HG03457 (cell line): ENCODE results near the gene MEIS1.

ENCODE experiments used
- ATAC-seq: cut with Tn5 transposase; IDR thresholded peaks from one replicate; pipeline ENCODE4 v1.9.1; 2021; ENCODE audit warnings: moderate number of reproducible peaks; ENCODE audit not compliant: unreplicated experiment

MEIS1 gene

DNA sequence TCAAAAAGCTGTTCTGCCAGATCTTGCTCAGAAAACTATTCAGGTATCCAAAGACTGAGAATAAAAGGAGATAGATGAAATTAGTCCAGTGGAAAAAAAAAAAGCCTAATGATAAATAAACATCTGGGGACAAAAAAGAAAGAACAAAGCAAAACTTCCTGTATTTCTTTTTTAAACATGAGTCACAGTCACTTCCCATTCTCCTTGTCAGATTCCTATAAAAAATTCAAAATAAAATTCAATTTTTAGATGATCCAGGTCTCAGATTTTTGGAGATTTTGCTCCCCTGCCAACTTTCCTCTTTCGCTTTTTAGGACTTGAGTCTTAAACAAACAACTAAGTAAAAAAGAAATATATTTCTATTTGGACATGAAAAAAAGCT lies 127.4 kb downstream of the MEIS1 start:
- ATAC-seq = no peak

- no peak for ATAC-seq
These were observed 128.5 kb downstream of the MEIS1 start for GRCh38 chr2:66563473-66563872.

- ATAC-seq = no peak
These were observed 130.4 kb downstream of the MEIS1 start for GRCh38 chr2:66565291-66565690.

- ATAC-seq = no peak
These were observed 131.9 kb downstream of the MEIS1 start for GRCh38 chr2:66566726-66567399.

- ATAC-seq = no peak
These were observed 132.8 kb downstream of the MEIS1 start for GRCh38 chr2:66567729-66568128.

- ATAC-seq = no peak
These were observed 133.8 kb downstream of the MEIS1 start for GRCh38 chr2:66568650-66569300.

DNA sequence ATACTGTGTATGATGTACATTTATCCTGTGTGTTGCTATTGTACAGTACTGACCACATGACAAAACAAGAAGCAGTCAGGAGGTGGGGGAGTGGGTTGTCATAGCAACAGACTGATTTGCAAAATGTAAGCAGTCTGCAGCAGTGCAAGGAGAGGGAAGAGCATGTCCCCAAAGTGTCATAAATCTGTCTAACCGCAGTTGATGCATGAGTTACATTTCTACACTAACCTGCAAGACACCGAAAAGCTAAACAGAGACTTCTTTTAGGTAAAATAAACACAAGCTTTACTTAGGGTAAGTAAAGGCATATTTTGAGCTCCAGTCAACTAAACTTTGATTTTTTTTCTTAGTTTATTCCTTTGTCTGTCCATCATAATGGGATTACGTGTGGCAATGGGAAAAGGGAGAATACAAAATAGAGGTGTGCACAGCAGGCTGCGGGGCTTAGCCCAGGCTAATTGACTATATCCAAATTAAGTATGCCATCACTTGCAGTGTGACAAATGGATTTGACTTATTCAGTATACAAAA lies 134.5 kb downstream of the MEIS1 start:
- no peak for ATAC-seq

GRCh38 chr2:66569974-66570373 lies 135.0 kb downstream of the MEIS1 start:
- ATAC-seq = no peak

DNA sequence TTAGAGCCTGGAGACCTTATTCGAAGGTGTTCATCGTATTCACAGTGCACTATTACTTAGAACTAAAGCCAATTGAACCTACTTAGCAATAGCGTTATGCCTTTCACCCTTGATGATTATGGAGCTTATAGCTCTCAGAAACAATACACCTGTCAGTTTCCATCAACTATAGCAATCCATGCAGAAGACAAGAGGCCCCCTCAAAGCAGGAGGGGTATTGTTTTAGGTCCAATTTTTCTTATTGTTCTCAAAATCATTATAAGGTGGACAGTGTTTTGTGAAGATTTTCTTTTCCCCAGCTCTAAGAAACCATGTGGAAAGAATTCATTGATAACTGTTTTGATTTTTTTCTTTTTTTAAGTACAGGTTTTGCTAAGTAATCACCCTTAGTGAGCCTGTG lies 135.5 kb downstream of the MEIS1 start:
- ATAC-seq = no peak

GRCh38 chr2:66571918-66572317 lies 137.0 kb downstream of the MEIS1 start:
- no peak for ATAC-seq

DNA sequence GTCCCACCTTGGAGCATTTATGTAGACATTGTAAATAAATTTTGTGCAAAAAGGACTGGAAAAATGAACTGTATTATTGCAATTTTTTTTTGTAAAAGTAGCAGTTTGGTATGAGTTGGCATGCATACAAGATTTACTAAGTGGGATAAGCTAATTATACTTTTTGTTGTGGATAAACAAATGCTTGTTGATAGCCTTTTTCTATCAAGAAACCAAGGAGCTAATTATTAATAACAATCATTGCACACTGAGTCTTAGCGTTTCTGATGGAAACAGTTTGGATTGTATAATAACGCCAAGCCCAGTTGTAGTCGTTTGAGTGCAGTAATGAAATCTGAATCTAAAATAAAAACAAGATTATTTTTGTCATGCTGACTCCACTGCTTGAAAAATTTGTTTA lies 137.5 kb downstream of the MEIS1 start:
- ATAC-seq = no peak

GRCh38 chr2:66573416-66573815 lies 138.5 kb downstream of the MEIS1 start:
- ATAC-seq = no peak

DNA sequence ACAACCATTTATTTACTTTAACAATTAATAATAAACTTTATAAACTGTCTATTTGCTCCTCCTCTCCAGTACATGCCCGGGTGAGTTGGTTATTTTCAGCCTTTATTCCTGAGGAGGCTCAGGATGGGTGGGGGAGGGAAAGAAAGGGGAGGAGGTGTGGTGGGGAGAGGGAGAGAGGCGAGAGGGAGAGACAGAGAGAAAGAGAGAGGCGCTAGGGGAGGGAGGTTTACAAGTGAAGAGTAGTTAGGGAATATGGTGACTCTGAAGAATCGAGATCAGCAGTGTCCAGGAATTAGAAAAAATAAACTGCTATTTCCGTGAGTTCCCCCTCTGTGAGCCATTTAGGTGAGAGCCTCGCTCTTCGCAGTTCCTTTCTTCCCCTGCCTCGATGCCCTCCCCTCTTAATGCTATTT lies 138.9 kb downstream of the MEIS1 start:
- no peak for ATAC-seq

DNA sequence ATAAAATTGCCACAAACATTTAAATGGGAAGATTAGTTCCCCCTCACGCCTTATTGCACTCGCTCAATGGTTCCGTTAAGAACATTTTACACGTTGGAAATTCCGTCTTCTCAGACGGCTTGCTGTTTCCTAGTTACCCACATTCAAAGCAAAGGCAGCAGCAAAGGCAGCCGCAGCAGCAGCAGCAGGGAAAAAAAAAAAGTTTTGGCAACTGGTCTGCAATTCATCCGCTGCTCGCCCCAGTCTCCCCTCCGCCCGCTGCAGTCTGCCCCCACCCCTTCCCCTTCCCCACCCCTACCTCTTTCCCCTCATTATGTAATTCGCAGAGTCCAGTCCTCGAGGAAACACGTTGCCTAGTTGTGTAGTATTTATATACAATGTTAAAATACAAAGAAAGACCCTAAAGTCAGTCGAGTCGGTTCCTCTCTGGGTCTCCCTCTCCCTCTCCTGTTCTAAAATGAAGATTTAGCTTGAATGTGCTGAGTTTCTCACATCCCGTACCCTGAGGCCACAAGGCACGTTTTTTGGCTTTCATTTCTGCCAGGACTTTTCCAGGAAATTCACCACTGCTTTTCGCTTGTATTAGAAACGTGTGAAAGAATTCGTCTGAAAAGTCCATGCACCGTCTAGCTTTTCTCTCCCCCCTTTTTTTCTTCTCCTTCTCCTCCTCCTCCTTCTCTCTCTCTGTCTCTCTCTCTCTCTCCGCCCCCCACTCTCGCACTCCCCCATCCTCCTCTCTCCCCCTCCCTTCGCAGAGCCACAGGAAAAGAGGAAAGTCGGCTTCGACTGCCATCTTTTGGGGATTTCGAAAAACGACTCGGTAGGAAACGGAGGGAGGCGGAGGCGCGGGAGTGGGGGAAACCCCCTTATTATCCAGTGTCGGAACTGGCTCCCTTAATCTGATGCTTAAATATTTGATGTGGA lies 140.0 kb downstream of the MEIS1 start:
- no peak for ATAC-seq

- ATAC-seq = no peak
These were observed 140.8 kb downstream of the MEIS1 start for GRCh38 chr2:66575625-66576310.

GRCh38 chr2:66576311-66576560 lies 141.3 kb downstream of the MEIS1 start:
- no peak for ATAC-seq

DNA sequence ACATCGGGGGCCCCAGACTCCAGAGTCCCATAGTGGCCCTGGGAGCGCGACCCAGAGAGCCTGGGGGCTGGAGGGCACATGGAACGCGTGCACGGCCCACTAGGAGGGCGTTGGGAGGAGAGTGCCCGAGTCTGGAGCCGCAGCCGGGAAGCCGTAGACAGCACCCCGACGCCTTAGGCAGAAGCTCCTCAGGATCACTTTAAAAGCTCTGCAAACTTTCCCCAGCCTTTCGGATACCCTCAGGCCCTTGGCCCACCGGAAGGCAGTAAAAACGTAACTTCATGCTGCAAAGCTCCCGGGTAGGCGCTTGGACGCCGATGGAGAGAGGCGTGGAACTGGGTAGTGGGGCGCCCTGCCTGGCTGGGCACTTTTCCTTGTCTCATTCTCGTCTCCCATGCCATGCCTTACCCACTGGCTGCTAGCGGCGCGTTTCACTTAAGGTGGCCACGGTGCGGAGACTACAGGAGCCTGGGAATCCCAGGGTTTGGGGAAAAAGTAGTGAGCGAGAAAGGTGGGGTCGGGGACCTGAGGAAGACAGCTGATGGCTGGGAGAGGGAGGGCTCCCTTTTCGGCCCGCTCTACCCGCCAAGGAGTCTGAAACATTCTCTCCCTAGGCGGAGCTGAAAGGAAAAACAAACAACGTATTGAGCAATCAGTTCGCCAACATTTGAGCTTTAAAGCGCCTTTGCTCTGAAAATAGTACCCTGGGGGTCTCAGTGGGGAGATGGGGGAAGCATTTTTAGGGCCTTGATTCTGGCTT lies 141.8 kb downstream of the MEIS1 start:
- no peak for ATAC-seq

GRCh38 chr2:66577321-66578053 lies 142.6 kb downstream of the MEIS1 start:
- no peak for ATAC-seq

DNA sequence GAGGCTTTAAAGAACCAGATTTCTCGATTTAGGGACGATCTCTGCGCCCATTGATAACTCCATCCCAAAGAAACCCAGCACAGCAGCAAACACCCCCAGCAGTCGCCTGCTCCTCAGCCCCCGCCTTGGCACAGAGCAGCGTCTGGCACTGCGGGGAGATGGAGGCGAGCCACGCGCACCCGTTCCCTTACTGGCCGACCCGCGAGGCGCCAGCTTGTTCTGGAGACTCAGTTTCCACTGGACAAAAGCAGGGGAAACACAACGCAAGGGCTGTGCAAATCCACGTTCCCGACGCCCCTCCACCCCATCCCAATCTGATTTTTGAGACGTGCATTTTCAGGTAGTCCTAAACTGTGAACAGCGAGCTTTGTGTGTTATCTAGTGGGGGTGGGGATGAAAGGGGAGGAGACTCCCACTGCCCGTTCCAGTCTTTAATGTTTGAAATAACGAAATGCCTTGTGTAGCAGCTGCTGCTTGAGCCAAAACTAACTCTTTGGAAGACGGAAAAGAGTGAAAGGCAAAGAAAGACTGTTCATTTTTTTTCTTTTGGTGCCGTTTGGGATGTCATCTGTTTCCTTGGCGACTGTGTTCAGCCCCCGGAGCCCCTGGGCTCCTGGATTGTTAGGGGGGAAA lies 143.2 kb downstream of the MEIS1 start:
- ATAC-seq = no peak
